T-helper 9 cell (primary cell): ENCODE data around the gene LTBP1.

Source experiments
- DNase-seq: peaks from one replicate; pipeline ENCODE4 v3.0.0-alpha.2; 2020

The LTBP1 gene

DNA sequence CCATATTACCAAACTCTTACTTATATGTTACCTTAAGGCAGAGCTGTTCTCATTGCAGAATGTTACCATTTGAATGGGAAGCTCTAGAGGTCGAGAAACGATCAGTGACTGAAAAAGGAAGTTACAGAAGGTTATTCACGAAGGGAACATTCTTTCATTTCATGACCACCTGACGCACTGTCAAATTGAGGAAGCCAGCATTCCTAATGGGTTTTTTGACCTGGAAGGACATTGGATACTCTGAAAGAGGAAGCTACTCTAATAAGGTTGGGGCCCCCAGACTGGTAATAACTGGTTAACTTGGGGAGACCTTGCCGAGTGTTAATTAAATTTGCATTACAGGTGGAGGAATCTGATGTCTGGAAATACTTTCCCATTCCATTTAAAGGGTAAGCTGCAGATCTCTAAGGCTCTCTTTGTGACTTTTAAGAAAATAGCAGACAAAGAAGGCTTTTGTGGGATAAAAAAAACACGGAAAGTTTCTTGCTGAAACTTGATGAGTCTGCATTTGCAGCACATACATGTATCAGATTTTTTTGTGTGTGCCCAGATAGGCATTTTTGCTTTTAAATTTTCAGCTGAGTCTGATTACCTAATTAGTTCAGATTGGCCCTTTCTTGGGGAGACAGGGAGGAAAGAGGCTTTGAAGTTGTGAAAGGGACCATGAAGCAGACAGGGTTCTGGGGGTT is 137.1 kb downstream of the LTBP1 start:
- DNase-seq = no peak

DNA sequence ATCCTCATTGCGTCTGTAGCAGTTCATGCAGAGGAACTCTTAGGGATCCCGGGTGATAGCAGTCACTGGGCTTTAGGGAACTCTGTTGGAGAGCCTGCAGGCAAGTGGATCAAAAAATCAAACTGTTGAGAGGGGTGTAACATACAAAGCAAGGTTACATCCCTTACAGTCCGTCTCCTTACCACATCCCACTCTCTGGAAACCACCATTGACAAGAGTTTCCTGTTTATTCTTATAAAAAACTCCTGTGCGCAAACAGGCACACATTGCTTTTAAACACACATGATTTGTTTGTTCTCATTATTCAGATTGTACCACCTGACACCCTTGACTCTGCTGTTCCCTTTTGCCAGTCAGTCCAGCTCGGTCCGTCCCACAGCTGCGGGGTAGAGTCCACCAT is 137.7 kb downstream of the LTBP1 start:
- DNase-seq = no peak

DNA sequence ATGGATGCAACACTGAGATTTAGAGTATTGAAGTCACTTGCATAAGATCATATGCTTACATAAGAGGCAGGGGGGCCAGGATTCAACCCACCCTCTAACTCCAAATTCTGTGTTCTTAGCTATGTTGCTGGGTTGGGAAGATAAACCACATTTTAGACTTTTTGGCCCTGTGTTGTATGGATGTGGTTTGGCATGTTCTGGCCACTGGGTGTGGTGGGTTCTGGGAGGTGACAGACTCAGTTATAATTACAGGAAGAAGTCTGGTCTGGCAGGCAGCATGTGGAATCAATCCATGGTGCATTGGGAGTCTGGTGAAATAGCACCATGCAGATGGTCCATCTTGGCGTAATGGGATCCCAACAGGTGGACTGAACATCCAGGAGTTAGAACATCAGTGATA is 138.9 kb downstream of the LTBP1 start:
- DNase-seq = no peak

DNA sequence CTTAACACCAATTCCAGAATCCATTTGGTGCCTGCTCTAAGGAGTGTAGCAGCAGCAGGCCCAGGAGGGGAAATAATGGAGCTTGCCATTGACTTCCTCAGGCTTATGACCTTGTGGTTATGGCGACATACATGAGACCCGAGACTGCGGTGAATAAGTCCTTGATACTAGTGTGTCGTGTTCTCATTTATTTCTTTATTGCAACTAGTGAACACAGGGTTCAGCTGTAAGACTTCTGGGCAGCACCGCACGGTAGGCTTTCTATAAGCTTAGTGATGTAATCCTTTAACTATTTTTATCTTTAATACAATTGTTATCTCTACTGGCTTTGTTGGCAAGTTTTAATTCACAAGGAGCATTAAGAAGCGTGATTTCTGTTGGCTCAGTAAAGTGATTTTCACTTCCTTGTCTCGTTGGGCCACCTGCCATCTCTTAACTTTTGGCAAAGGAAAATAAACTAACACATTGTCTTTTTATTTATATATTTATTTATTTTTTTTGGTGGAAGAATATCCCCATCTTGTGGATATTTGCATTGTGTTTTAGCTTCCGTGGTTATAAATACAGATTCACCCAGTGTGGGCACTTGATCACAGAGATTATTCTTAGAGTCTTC is 139.8 kb downstream of the LTBP1 start:
- DNase-seq = no peak

DNA sequence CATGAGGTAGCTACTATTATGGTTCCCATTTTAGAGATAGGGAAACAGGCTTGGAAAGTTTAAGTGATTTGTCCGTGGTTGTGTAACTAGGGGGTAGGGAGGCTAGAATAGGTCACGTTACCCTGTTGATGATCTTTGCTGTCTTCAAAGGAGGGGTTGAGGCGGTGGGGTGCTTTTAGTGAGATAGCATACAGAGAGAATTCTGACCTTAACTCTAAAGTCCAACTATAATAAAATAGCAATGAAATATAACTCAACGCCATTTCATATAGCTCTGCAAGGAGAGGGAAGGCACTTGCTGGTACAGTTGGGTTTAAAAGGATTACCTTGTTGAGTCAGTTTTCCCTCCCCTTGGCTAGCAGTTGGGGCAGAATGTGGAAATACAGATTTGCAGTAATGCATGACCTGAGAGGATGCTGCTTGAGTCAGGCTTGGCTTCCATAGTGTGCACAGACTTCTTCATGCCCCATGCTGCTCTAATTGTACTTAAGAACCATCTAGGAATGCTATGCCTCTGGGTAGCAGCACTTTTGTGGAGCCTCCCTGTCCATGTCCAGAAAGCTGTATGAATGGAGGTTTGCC is 143.9 kb downstream of the LTBP1 start:
- no peak for DNase-seq

DNA sequence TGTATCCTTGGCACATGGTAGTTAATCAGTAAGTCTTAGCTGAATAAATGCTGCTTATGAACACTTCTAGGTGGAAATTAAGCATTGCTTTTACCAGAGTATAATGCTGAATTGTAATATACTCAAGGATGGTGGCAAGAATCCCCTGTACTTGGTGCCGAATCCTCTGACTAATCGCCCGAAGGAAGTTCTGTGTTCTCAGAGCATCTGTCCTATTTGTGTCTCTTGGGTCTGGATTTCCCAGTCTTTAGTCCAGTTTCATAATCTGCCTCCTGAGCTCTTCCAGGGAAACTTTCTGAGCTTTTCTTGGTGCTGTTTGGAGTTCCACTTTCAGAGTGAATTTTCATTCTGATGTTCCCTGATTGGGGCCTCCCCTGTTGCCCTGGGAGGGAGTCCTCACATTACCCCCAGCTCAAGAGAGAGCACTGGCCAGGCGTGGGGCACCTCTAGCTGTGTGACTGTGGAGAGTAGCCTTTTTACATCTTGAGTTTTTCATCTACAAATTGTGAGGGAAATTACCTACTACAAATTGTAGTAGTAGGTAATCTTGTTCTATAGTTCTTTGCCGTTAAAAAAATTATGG is 144.9 kb downstream of the LTBP1 start:
- no peak for DNase-seq

DNA sequence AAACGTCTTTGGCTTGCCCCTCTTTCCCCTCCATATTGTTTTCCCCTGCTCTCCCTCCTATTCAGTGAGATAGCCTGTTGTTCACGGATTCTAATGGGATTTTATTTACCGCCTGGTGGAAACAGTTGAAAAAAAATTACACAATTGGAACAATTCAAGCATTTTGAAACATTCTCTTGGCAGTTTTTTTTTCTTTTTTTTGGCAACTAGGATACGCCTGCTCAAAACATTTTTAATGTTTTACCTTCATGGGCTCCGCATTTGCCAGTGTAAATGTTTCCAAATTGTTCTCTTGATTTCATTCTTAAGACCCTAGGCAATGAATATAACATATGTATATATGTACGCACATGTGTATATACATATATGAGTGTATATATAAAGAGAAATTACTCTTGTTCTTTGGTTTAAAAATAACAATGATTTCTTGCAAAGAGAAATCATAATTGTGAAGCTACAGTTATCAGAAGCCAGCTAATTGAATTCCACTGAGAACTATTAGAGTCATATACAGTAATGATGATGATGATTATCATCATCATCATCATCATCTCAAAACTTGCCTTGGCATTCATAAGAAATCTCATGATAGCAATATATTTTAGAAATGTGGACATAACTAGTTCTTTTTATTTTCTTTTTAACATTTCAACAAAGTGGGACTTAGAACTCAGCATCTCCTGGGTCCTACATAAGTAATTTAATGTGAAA is 146.7 kb downstream of the LTBP1 start:
- no peak for DNase-seq

DNA sequence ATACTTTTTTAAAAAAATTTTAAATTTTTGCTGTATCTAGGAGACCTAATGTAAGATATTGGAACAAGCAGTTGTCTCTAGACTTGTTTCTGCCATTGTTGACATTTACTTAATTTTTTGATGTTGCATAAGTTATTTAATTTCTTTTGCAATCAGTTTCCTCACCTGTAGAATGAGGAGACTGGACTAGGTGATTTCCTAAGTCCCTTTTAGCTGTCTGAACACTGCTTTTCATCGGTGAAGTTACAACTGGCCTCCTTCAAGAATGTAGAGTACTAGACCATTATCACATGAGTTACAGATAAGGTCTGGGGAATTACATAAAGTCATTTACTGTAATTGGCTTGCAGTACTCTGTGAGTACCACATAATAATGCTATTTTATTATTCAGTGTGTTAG is 147.6 kb downstream of the LTBP1 start:
- DNase-seq = no peak

DNA sequence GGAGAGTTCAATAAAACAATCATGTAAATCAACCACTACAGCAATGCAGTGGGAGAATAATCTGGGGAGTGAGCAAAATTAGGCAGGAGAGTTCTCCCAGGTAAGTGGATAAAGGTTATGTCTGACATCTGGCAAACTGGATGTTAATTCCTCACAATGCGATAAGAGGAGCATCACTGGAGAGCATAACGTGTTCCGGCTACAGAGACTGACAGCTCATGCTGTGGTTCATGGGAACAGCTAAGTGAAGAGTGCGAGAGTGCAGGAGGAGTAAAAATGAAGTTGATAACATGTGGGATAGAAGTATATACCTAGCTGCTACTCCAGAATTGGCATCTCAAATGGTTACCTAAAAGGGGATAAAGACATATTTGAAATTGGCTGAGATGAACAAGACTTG is 153.2 kb downstream of the LTBP1 start:
- DNase-seq = no peak

DNA sequence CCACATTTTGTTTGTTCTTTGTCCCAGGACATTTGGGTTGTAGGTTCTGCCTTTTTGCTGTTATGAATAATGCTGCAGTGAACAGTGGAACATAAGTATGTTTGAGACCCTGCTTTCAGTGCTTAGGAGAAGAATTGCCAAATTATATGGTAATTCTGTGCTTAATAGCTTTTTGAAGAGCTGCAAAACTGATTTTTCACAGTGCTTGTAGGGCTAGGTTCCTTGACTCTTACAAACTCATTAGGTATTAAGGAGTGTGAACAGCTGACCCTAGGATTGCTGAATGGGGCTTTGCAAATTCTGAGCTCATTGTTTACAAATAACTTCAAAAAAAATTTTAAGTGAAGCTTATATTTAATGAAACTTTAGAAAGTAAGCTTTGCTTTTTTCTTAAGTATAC is 154.2 kb downstream of the LTBP1 start:
- DNase-seq = no peak

DNA sequence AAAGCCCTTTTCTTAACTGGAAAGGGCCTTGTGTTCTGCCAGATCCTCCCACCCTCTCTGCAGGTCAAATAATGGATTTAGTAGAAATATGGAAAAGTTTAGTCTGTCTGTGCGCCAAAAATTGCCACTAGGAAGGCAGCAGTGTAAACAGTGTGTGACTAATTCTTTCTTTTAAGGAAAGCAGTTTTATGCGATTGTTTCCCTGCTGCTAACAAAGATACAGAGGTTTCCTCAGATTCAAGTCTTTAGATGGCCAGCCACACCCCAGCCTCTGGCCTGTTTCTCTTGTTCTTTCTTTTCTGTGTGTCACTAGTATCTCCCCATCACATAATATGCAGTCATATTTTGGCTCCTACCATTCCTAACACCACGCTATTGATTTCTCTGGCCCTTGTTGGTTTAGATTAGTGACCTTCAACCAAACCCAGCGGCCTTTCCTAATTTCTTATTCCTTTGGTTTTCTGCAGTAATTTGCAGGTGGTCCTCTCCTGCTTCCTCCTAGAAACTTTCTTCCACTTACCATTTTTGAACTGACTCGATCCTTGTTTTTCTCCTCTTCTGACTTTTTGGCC is 157.4 kb downstream of the LTBP1 start:
- no peak for DNase-seq

DNA sequence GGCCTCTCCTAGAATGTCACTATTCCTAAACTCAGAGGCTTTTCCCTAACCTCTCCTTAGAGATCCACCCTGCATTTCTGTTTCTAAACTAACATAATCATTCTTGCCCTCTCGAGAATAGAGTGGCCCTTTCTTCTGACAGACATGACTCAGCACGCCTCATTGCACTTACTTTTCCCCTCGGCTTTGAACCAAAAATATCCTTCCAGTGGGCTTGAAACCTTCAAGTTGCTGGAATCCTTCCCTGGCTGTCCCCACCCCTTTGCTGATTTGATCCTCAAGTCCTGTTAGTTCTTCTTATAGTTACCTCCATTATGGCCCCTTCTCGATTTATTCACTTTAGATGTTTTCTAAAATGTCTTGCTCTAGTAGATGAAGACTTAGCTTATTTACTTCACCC is 158.0 kb downstream of the LTBP1 start:
- DNase-seq = no peak

DNA sequence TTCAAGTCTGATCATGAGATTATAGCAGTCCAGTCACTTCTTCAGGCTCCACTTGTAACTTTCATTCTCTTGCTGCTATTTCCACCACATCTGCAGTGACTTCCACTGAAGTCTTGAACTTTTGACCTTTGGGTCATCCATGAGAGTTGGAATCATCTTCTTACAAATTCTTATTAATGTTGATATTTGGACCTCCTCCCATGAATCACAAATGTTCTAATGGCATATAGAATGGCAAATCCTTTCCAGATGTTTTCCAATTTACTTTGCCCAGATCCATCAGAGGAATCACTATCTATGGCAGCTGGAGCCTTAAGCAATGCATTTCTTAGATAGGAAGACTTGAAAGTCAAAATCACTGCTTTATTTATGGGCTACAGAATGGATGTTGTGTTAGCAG is 159.4 kb downstream of the LTBP1 start:
- no peak for DNase-seq

DNA sequence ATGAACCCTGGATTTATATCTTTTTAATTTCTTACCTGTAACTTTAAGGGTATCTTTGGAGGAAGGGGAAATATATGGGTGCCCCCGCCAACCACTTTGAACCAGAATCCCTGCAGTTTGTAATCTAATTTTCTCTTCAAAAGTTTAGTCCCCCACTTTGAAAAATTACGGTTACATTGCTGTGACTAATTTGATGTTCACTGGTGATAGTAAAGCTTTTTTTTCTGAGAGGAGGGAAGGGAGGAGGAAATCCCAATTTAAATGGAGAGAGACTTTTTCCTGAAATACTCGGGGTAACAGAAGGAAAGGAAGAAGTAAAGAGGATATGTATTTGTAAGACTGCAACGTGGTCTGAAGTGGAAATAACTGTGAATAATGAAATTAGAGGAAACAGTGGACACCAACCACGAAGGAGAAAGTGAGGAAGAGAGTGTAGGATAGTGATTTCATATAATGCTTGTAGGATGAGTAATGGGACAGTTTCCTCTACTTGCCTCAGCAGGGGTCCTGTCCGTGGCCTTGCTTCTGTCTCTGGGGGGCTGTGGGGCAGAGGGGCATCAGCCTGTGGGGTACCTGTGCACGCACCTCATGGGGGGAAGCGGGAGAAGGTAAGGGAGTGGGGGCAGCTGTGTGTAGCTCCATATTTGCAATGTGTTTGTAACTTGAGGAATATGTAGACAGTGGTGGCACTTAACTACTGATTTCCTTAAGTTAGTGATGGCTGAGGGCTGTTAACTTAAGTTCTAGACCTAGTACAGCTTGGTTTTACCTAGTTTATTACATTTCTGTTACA is 161.1 kb downstream of the LTBP1 start:
- no peak for DNase-seq

DNA sequence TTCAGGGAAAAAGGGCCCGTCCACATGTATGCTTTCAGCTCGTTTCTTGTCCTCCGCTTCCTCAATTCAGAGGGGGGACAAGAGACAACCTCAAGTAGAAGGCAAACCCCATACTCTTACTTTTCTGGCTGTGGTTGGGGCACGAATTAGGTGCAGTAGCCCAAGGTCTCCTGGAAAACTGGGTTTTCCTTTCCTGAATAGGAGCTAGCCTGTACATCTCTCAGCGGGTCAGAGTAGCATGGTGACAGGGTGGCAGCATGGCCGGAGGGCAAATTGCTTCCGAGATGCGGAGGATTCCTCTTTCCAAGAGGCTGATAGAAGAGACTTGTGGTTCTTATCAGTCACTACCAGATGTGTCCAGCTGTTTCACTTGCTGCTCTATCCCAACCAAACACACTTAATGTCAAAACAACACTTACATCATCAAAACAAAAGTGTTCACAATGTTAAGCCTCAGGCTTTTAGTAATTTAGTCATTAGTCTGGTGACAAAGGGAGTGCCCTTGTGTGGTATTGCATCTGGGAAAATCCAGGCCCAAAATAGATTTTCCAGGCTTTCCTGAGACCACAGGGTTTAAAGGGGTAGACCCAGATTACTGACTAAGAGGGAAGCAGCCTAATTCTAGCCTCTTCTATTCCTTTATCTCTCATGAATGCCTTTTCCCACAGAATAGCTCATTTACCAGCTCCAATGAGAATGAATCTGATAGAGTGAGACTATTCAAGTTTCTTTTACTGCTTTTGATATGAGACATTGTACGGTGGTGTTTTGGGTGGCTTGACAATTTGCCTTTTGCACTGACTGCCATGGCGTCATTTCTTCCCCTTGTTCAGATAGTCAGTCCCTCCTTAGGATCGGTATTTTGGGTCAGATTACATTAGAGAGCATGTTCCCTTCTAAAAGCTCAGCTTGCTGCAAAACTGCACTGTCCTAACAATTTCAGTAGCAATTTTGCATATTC is 162.0 kb downstream of the LTBP1 start:
- no peak for DNase-seq

DNA sequence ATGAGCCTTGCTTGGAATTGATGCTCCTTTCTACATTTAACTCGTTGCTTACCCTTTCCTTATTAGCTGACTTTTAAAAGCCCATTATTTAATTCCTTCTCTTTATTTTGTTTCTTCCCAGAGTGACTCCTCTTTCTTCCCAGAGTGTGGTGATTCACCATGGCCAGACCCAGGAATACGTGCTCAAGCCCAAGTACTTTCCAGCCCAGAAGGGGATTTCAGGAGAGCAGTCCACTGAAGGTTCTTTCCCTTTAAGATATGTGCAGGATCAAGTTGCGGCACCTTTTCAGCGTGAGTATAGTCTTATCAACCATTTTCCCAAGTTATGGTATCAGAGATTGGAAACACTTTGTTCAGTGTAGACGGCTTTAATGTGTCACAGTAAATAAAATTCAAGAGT is 163.7 kb downstream of the LTBP1 start:
- DNase-seq = no peak

DNA sequence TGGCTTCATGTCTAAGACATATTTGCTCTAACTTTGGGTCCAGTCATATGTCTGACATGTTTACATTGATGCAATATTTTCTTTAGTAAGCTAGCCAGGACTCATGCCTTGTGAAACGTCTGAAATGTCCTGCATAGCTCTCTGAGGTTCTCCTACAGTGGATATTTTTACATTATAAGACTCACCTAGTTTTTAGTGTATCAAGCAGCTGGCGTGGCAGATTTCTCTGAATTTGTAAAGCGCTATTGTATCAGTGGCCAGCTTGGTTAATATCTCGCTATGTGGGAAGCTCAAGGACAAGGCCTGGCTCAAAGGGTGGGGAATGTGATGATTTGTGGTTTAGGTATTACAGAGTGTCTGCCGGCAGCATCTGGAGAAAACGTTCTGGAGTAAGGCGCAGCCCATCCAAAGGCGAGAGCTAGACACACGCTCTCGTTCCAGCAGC is 164.3 kb downstream of the LTBP1 start:
- DNase-seq = no peak

DNA sequence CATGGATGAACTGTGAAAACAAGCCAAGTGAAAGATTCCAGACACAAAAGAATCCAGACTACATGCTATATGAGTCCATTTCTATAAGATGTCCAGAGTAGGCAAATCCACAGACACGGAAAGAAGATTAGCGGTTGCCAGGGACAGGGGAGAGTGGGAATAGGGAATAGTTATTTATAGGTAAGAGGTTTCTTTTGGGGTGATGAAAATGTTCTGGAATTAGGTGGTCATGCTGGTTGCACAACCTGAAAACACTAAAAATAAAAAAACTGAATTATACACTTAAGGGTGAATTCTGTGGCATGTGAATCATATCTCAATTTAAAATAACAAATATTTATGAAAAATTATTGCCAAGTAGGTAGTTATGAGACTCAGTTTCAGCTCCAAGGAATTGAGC is 168.4 kb downstream of the LTBP1 start:
- no peak for DNase-seq

DNA sequence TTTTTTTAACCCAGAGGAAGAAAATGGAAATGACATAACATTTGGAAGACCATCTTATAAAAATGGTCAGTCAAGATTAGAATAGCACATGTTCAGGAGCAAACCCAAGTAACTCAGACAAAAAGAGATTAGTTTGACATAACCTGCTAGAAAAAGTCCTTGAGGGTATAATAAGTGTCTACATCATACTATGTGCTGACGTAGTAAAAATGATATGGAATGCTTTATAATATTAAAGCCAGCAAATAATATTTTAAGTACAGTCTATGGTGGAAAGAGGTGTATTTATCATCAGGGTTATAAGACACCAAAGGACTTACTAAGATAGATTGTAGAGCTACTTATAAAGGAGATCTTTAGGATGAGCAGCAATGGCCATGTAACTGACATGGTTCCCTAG is 169.0 kb downstream of the LTBP1 start:
- DNase-seq = no peak

DNA sequence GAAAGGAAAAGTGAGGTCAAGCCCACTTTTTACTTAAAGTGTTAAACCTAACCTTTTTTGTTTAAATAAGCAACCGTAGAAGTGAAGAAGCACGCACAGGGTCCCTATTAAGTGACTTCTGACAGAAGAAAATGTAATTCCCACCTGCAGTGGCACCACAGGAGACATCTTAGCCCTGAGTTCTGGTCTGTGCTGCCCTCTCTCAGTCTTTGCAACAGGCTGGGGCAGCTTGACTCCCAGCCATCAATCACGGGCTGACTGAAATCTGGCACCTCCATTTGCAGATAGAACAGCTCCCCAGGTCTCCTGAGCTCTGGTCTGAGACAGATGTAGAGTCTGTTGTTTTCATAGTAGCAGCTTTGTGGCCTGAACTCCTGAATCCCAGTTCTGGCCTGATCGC is 170.0 kb downstream of the LTBP1 start:
- no peak for DNase-seq

DNA sequence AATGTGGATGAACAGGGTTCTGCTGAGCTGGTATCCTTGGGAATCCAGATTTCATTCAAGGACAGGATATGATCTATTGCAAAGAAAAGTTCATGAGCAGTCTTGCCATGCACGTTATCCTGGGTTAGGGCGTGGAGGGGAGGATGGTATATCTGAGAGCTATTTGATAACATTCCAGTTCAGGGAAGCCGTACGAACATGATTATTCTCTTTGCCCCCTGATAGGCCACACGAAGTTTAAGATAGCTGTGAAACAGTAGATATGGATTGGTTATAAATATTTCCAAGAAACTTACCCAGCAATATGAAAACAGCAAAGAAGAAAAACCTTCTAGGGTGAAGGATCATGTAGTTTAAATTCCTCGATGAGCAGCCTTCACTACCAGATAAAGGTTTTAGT is 171.9 kb downstream of the LTBP1 start:
- DNase-seq = no peak
